Subcutaneous adipose tissue (tissue), 4 donors: Measurements from ENCODE around the gene TGFBR3. TPM values are rescaled to one million over a fixed set of nuclear protein-coding genes. Genes with fewer than 3 reads are reported as not detected.

Experiments
- CTCF ChIP-seq: fragments of 450-650 bp; IDR thresholded peaks from one replicate; pipeline ENCODE4 v1.5.1; 2016; ENCODE audit warnings: low read depth, mild to moderate bottlenecking, control low read depth, antibody characterized with exemption, moderate library complexity
- total RNA-seq, 4 donors: library from RNA; depleted of rRNA; stranded (reverse); fragments of >200 nt; gene quantifications; one replicate each; pipeline ENCODE4 v1.1.0, GENCODE V29; 2016

Gene TGFBR3
- total RNA-seq, 4 donors from 2014 or later: 206 to 374 (median 284) TPM

- no peak for TF ChIP-seq CTCF
These were observed 170.4 kb downstream of the TGFBR3 start for GRCh38 chr1:91715416-91716000.

DNA sequence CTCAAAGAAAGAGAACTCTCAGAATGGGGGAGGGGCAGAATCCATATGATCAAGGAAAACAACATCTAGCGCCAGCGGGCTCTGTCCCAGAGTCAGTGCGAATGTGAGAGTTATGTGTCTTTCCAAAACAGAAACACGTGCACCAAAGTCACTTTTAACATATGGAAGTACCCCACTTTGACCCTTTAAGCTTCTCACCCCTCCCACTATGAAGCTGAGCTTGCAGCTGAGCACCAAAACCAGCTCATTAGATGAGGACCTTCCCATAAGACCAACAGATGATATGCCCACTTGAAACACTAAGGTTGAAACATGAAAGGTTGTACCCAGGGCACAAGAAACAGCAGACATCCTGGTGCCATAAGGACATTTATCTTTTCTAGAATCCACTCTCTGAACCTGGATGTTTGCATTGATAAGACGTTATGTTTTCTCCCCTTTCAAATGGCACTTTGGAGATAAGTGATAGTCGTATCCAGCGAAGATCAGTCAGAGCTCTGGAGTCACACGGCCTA is 171.0 kb downstream of the TGFBR3 start:
- TF ChIP-seq CTCF: no peak

- TF ChIP-seq CTCF: no peak
These were observed 172.7 kb downstream of the TGFBR3 start for GRCh38 chr1:91712981-91713841.

DNA sequence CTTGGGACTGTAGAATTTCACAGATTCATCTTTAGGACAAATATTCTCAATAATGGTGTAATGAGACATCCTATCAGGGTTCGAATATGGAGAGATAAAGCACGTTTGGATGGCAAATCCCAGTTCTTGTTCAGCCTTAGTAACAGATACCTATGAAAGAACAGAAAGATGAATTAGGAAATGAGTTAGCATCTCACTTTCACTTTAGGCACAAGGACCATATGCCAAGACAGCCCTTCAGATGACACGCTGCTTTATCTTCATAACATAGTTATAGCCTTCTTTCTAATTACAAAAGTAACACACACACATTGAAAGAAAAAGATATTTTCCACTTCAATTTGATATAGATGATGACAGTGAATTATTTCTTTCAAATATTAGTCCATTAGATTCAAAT is 173.6 kb downstream of the TGFBR3 start:
- no peak for TF ChIP-seq CTCF

DNA sequence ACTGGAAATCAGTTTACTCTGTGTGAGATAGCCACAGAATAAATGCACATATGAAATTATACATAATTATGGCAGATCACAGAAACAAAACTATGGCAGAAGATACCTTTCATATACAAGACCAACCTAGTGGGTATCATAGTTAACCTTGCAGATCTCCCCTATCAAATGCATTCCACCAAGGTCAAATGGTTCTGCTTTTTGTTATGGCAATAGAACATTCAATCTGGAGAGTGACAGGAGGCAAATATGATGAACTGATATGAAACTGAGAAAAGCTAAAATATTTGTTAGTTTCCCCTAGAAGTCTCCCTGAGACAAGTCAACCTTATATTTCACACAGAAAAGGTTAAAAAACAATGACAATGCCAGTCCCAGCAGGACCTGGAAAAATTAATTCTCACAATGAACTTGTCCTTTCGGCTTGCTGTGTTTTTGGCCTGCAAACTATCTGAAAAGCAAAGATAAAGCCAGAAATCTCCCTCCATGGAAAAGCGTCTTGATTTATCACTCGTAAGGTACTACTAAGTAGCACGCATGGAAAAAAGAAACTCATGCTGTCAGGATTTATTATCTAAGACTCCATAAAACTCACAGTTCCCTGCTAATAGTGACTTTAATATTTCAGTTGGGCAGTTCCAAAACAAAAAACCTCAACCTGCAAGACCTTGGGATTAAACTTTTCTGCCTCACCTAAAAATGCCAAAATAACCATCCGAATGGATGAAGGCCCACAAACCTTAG is 174.3 kb downstream of the TGFBR3 start:
- TF ChIP-seq CTCF: no peak

DNA sequence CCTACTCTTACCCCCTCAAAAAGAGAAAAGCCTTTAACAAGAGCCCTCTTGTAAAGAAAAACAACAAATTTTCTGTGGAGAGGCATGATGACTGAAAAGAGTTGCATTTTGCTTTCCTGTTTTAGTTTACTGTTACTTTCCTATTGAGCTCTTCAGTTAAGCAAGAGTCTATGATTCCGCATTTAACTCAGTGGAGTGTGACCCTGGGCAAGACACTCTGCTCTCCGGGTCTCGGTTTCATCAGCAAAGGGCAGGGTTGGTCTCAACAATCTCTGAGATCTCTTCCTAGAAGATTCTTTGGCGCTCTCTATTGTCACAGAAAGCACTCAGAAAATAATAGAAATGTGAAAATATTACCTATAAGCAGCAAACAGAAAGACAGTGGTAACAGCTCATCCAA is 175.7 kb downstream of the TGFBR3 start:
- no peak for TF ChIP-seq CTCF

- TF ChIP-seq CTCF: no peak
These were observed 177.3 kb downstream of the TGFBR3 start for GRCh38 chr1:91708691-91709090.
